Pons (tissue), 1 donor: ENCODE results near the gene SESN2.

ENCODE experiments used
- DNase-seq: peaks from one replicate; pipeline ENCODE4 v3.0.0-alpha.2; 2016; ENCODE audit warnings: low spot score

The SESN2 gene, protein sequence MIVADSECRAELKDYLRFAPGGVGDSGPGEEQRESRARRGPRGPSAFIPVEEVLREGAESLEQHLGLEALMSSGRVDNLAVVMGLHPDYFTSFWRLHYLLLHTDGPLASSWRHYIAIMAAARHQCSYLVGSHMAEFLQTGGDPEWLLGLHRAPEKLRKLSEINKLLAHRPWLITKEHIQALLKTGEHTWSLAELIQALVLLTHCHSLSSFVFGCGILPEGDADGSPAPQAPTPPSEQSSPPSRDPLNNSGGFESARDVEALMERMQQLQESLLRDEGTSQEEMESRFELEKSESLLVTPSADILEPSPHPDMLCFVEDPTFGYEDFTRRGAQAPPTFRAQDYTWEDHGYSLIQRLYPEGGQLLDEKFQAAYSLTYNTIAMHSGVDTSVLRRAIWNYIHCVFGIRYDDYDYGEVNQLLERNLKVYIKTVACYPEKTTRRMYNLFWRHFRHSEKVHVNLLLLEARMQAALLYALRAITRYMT

DNA sequence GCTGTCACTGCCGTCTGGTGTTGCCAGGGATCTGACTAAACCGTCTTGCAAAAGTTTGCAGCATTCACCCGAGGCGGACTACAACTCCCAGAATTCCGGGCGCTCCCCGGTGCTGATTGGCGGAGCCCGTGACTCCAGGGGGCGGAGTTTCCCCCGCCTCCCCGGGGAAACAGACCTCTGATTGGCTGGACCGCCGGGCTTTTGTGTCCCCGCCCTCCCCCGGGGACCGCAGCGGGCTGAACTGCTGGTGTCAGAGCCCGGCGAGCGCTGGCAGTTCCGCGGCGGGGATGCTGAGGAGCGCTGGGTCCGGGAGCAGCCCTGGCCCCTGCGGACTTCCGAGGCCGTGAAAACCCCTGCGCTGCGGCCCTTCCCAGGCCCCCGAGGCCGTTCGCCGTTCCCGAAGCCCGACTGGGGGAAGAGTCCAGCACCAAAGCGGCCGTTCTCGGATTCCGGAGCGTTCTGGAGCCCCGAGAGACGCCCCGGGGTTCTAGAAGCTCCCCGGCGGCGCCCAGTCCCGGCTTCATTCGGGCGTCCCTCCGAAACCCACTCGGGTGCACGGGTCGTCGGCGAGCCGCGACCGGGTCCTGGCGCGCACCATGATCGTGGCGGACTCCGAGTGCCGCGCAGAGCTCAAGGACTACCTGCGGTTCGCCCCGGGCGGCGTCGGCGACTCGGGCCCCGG is at the start of gene SESN2:
TSS of gene SESN2 (plus strand) at position 267 of the 682 bp plus-strand sequence. CDS start at position 597, 330 bp downstream.
- DNase-seq = peak; percentile 97

DNA sequence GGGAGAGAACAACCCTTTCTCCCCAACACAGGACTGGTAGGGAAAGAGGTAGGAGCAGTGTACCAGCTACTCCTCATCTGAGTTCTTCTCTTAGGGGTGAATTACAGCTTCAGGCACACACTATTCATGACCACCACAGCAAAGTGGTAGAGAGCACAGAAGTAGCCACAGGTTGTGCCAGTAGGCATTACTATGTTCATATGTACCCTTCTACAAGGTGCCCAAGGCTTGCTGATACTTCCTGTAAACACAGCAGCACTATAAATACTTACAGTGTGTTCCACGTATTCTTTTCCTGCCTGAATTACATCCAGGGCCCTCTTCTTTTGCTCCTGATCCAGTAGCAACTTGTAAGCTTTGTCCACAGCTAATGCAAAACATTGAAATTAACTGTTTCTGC is 49.6 kb upstream of the SESN2 start:
- no peak for DNase-seq

DNA sequence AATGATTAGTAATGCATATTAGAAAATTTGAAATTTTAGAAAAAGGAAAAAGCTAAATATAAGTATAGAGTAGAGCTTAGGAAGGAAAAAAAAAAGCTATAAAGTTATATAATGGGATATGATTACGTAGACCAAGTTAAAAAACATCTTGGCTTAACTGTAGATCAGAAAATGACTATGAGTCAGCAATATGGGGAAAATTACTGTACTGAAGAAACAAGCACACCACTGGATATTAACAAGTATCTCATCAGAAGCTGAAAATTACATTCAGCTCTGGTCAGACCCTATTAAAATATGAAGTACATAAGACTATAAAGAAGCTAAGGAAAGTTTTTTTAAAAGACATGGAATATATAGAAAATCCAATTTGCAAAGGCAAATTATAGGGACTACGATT is 46.0 kb upstream of the SESN2 start:
- DNase-seq = no peak

DNA sequence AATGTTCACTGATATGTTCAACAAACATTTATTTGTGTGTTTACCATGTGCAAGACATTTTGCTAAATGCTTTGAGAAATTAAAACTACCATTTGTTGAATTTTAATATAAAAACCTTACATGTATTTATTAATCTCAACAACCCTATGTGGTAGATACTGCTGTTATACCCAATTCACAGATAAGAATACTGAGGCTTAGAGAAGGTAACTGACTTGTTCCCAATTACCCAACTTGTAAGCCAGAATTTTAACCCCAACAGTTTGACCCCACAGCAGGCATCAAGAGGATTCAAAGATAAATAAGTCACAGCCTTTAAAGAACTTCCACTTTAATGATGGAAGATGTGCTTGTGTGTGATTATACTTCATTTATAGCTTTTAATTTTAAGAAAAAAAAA is 30.2 kb upstream of the SESN2 start:
- no peak for DNase-seq

DNA sequence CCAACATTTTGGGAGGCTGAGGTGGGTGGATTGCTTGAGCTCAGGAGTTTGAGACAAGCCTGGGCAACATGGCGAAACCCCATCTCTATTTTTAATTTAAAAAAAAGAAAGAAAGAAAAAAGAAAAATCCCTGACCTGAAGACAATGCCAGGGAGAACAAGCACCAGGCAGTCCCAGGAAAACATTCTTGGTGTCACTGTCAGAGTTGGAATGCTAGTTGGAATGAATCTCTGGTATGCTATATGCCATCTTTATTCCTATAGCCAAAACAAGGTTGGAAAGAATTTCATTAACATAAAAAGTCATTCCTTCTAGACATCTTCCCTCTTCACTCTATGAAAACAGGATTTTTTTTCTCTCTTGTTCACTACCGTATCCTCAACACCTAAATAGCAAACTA is 29.3 kb upstream of the SESN2 start:
- no peak for DNase-seq

DNA sequence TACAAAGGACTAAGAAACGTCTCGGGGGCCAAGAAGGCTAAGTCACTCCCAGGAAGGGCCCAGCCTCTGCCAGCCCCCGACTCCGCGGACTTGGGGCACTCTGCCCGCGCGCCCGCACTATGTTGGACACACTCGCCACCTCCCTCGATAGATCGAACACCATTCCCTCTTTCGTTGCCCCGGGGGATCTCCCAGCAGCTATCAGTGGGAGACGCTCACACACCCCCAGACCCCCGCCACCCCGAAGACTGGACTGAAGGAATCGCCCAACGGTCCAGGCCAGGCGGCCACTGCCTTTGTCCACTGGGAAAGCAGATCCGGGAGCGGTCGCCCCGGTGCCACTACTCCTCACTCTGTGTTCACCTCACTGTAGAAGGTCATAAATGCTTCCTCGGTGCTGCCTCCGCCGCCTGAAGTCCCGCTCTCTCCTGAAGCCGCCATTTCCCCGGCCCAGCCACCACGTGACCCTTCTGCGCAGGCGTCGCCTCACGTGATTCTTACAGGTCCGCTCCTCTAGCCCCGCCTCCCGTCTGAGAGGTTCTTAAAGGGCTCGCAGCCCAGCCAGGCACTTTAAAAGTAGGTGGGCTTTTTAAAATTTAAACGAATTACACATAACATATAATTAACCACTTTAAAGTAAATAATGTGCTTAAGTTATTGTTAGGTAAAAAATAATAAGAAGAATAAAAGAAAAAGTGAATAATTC is 26.6 kb upstream of the SESN2 start, which contains the start of gene DNAJC8:
TSS of gene DNAJC8 (minus strand) at position 472 of the 706 bp plus-strand sequence. CDS start at position 441, 31 bp downstream.
- DNase-seq = peak; percentile 89

DNA sequence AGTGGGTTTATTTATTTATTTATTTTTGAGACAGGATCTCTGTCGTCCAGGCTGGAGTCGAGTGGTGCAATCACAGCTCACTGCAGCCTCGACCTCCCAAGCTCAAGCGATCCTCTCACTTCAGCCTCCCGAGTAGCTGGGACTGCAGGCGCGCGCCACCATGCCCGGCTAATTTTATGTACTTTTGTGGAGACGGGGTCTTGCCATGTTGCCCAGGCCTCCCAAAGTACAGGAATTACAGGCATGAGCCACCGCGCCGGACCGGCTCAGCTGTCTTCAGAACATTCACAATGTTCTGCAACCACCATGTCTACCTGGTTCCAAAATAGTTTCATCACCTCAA is 26.1 kb upstream of the SESN2 start:
- DNase-seq = no peak

DNA sequence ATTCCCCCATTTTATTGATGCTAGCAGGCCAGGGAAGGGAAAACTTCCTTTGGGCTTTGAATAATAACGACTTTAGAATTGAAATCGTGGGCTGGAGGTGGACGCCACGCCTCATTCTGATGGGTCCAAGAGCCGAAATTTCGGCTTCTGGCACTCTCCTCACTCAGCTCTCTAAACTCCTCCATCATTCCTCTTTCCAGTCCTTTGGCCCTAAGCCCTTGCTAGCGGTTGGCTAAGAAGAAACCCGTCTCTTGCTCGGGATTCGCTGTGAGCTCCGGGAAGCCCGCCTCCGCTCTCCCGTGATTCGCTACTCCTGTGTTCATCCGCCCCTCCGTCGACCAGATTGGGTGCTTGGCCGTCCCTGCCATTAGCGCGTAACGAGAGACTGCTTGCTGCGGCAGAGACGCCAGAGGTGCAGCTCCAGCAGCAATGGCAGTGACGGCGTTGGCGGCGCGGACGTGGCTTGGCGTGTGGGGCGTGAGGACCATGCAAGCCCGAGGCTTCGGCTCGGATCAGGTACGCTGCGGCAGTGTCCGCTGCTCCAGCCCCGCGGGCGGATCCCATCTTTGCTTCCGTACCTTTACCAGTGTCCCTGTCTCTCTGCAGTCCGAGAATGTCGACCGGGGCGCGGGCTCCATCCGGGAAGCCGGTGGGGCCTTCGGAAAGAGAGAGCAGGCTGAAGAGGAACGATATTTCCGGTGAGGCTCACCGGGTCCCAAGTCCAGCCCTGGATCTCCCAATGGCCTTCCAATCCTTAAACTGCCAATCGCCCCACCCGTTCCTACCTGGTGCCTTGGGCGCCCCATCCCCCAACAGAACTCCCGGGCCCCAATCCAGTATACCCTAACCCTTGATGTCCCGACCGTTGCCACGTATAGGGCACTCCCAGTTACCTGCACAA is 23.3 kb upstream of the SESN2 start, which contains the start of gene ATP5IF1:
TSS of gene ATP5IF1 (plus strand) at position 370 of the 901 bp plus-strand sequence. CDS start at position 430, 60 bp downstream.
- DNase-seq = peak; percentile 99

DNA sequence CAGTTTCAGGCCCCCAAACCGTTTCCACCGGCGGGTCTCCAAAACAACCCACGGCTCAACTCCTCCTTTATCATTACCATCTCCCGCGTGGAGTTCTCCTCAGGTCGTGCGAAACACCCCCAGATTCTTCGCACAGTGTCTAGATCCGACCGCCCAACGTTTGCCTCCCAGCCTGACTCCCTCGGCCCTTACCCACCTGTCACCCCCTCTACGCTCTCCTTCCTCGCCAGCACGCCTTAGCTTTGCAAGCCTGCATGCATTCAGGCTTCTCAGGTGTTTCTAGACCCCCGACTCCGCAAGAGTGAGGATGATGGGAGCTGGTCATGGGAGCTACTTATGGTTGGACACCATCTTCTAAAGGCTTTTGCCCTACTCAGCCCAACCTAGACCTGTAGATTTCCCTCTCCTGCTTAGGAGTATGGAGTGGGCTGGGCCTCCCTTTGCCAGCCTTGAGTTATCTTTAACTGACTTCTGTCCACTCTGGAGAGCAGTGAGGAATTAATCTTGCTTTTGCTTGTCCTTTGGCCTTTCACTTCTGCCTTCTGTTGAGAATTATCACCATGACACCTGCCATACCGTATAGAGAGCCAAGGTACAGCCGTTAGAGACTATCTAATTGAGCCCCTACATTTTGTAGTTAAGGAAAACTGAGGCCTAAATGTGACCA is 22.5 kb upstream of the SESN2 start:
- no peak for DNase-seq

DNA sequence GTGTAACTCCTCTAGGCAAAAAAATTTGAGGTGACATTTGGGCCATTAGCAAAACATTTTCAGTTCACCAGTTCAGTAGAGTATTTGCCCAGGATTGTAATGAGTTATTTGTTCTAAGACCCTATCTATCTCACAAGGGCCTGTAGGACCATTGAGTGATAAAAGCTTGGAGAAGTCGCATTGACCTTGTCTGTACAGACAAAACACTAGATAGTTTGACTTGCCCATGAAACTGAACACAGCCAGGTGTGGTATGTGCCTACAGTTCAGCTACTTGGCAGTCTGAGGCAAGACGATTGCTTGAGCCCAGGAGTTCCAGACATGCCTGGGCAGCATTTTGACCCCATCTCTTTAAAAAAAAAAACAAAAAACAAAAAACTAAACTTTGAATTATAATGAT is 20.3 kb upstream of the SESN2 start:
- no peak for DNase-seq

DNA sequence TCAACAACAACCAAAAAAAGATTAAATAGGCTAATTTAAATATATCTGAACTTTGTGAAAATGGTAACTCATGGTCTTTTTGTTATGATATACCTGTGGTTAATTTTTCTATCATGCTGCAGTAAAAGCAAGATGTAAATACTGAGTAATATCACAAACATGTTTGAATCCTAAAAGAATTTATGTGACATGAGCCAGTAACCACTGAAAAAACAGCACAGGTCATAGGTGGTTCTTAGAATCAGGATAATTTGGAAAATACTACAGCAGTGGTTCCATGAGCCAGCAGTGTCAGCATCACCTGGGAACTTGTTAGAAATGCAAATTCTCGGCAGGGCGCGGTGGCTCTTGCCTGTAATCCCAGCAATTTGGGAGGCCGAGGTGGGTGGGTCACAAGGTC is 19.3 kb upstream of the SESN2 start:
- no peak for DNase-seq

DNA sequence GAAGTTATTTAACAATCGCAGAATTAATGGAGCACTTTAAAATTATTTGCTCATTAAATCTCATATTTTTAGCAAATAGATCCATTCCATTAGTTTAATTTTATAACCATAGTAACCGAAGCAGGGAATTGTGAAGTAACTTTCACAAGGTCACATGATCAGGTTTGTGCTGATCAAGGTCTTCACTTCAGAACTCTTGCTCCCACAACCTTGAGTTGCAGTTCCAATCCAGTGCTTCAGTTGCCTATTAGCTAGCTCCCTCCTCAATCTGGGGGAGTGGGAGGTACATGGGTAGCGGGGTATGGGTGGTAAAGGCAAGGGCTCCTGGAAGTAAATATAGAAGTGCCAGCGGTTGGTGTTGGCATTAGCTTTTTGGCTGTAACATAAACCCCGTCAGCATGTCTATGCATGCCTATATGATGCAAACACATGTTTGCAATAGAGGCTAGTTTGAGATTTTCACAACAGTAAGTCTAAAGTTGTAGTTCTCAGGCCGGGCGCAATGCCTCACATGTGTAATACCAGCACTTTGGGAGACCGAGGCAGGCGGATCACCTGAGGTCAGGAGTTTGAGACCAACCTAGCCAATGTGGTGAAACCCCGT is 17.6 kb upstream of the SESN2 start:
- DNase-seq = no peak

DNA sequence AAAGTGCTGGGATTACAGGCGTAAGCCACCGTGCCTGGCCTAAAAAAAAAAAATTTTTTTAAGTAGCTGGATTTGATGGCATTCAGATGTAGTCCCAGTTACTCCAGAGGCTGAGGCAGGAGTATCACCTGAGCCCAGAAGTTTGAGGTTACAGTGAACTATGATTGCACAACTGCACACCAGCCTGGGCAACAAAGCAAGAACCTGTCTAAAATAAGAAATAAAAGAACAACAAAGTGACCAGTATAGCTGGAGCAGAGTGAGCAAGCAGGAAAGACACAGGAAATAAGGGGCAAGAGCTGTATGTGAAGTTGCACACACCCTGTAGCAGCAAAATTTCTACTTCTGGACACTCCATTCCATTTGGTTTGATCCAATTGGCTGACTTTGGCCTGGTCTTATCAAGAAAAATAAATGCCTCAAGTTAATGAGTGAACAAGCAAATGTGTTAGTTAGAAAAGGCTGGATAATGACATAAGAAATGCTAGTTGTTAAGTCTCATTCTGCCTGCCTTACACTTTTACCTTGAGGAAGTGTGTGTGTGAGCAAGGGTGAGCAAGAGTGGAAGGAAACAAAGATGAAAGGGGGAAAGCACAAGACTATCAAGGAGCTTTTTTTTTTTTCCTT is 15.5 kb upstream of the SESN2 start:
- DNase-seq = no peak

DNA sequence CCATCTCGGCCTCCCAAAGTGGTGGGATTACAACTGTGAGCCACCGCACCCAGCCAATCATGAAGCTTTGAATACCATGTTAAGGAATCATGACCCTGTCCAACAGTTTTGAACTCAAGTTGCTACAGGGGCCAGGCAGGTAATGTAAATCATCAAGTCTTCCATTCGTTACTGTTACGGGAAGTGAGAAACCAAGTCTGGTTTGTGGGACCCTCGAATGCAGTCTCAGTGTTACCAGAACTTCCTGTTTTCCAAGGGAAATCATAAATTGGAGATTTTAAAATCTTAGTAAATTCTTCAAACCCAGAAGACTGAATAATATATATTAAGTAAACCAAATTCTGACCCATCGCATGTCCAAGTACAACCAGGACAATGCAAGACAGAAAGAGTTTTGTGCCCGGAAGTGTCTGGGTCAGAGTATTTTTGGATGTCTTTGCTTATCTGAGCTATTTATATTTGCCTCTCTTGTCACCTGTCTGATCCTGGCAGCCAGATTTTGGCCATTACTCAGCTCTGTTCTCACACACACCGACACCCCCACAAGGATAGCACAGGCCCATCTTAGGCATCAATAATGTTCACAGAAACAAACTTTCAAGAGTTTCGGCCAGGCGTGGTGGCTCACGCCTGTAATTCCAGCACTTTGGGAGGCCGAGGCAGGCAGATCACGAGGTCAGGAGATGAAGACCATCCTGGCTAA is 14.6 kb upstream of the SESN2 start:
- no peak for DNase-seq

DNA sequence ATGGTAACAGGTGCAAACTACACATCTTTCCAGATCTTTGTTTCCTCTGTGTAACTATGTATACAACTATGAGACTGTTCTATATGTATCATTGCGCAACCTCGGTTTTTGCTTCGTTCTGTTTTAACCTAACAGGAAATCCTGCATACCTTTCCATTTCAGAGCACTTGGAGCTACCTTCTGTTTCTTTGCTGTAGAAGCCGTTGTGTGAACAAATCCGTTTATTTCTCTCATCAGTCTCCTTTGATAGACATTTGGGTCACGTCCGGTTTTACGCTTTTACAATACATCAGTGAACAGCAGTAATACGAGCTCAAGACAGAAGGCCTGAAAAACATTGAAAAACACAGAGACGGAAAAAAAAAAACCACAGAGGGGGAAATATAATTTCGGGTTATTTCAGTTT is 12.9 kb upstream of the SESN2 start:
- peak; percentile 49 for DNase-seq

DNA sequence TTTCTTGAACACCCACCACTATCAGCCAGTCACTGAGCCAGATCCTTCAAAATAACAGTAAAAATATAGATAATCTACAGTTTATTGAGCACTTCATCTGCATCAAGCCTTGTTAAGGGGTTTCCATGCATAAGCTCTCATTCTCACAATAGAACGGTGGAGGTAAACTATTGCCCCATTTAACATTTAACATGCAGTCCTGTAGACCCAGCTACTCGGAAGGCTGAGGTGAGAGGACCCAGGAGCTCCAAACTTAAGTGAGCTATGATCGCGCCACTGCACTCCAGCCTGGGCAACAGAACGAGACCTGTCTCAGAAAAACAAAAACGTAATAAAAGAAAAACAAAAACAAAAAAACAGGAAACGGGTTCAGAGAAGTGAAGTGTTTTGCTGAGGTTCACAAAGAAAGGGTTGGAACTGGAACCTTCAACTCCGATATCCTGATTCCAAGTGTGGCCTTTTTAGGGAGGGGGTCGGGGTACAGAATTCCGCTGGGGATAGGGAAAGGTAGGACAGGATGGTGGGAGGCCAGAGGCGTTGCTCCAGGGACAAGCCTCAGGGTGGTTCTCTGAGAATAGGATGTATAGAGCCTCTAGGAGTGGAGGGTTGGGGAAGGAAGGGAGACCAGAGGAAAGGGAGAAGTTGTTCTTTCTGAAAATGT is 11.6 kb upstream of the SESN2 start:
- DNase-seq = no peak

DNA sequence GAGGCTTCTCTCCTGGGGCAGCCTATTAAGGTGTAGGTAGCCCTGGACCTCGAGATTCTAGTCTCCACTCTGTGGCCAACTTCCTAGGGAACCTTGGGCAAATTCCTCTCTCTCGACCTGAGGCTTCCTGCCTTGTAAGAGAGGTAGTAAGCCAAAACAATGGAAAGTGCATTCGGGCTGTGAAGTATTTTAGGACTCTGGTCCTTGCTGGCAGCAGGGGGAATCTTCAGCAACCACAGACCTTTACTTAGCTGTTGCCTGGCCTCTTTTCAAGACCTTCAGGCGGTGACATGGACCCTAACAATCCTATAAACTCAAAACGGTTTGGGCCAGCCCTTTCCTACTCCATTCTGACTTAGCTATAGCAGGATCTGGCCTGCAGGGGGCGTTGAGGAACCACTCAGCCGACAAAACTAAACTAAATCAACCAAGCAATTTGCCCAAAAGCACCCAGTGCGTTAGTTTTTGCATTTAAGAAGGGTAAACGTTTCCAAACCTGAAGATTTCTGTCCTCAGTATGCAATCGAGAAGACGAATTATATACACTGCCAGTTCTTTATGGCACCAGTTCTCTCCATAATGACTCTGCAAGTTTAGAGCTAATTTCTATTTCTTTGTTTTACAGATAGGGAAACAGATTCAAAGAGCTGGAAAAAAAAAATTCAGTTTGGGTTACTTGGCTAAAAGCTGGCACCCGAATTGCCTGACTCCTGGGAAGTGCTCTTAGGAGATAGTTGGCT is 10.9 kb upstream of the SESN2 start:
- DNase-seq = peak; percentile 86
